Cardiac muscle cell (in vitro differentiated cells and primary cell): ENCODE data around the gene CANT1. TPM values are rescaled to one million over a fixed set of nuclear protein-coding genes. Genes with fewer than 3 reads are reported as not detected.
"Not testable (repeated sequence)": the region's sequence is repeated elsewhere in the genome, so short reads cannot be mapped to it uniquely, and the experiment has no call there.

Experiments used
- DNase-seq, 2 donors: peaks; one replicate each; pipeline versions ENCODE4 v3.0.0 to v3.0.0-alpha.2; 2010 to 2017; ENCODE audit warnings: low read depth in 1 of 2, low spot score in 1 of 2
- H3K27ac ChIP-seq: fragments of 200-600 bp; sonication (generic); 2 replicates; pipeline ENCODE4 v1.5.1; 2016
- H3K27me3 ChIP-seq: fragments of 200-600 bp; sonication (generic); 2 replicates; pipeline ENCODE4 v1.6.0; 2016; ENCODE audit warnings: control low read depth
- H3K36me3 ChIP-seq: fragments of 200-600 bp; sonication (generic); 2 replicates; pipeline ENCODE4 v1.5.1; 2016; ENCODE audit warnings: control low read depth
- H3K4me1 ChIP-seq: fragments of 200-600 bp; sonication (generic); 2 replicates; pipeline ENCODE4 v1.8.1; 2017; ENCODE audit warnings: low read depth, mild to moderate bottlenecking, mixed run types
- H3K4me3 ChIP-seq: fragments of 200-600 bp; sonication (generic); 2 replicates; pipeline ENCODE4 v1.5.1; 2016; ENCODE audit warnings: mild to moderate bottlenecking
- H3K9me3 ChIP-seq: fragments of 200-600 bp; sonication (generic); 2 replicates; pipeline ENCODE4 v1.5.1; 2017; ENCODE audit warnings: low read depth, mild to moderate bottlenecking, control low read depth
- polyA plus RNA-seq: library from polyadenylated mRNA; unstranded; fragments of >200 nt; fragmentation: Nextera tagmentation; extraction: Ambion mirVana; gene quantifications from 2 replicates; pipeline ENCODE4 v1.2.1, GENCODE V29; 2016
- total RNA-seq: library from RNA; depleted of rRNA; stranded (reverse); fragments of >200 nt; gene quantifications from 2 replicates; pipeline ENCODE4 v1.2.3, GENCODE V29; 2016
- TF ChIP-seq, protein P1 (sequence below): IDR thresholded peaks from 2 replicates; pipeline ENCODE4 v1.5.1; 2012; ENCODE audit warnings: low read depth, mild to moderate bottlenecking, low read length

CANT1 gene
- total and polyA plus RNA-seq, 2 experiments from 2014 or later: 33.6 to 55.3 TPM

DNA sequence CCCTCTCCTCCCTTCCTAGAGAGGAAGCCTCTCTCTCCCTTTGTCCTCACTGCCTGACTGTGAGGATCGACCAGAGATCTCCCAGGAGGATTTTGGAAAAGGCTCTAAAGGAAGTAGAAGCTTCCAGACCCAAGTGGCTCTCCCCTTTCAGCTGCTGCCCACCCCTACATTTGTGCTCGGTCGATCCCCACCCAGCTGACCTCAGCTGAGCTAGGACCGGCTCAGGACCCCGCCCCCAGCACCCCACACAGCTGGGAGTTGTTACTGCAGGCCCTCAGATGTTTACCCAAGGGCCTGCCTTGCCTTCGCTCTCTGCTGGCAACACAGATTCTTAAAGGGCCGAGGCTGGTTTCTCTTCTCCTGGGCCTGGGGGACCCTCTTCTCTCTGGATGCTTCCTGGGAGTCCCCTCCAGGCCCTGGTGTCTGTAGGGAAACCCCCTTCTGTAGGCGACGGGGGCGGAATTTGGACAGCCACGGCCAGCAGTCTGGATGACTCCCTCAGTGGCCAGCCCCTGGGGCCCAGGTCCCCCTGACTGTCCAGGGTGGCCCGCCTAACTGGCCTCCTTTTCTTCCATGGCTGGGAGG, 57.5 kb downstream of the CANT1 start:
- no peaks in the 10 kb centered on the region for H3K27me3 ChIP-seq
- peak in 1 of 2 donors; percentile 47 for DNase-seq
- TF ChIP-seq, protein P1, sequence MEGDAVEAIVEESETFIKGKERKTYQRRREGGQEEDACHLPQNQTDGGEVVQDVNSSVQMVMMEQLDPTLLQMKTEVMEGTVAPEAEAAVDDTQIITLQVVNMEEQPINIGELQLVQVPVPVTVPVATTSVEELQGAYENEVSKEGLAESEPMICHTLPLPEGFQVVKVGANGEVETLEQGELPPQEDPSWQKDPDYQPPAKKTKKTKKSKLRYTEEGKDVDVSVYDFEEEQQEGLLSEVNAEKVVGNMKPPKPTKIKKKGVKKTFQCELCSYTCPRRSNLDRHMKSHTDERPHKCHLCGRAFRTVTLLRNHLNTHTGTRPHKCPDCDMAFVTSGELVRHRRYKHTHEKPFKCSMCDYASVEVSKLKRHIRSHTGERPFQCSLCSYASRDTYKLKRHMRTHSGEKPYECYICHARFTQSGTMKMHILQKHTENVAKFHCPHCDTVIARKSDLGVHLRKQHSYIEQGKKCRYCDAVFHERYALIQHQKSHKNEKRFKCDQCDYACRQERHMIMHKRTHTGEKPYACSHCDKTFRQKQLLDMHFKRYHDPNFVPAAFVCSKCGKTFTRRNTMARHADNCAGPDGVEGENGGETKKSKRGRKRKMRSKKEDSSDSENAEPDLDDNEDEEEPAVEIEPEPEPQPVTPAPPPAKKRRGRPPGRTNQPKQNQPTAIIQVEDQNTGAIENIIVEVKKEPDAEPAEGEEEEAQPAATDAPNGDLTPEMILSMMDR: no peak
- no peaks in the 10 kb centered on the region for H3K4me1 ChIP-seq
- H3K36me3 ChIP-seq: no peaks in the 10 kb centered on the region
- H3K4me3 ChIP-seq: no peak overlapping the region
- H3K27ac ChIP-seq: no peak overlapping the region
- no peaks in the 10 kb centered on the region for H3K9me3 ChIP-seq

DNA sequence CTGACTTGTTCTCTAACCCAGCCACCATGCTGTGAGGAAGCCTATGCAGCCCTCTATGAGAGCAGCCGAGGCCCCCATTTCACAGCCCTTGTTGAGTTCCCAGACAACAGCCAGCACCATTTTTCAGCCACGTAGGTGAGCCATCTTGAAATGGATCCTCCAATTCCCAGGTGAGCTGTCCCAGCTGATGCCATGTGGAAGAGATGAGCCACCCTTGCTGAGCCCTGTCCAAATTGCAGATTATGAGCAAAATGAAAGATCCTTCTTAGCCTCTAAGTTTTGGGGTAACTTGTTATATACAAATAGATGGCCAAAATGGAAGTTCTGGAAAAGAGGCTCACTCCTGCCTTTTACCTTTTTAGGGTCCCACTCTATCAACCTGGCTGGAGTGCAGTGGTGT, 58.7 kb downstream of the CANT1 start:
- no peaks in the 10 kb centered on the region for H3K36me3 ChIP-seq
- TF ChIP-seq, protein P1: no peak
- no peaks in the 10 kb centered on the region for H3K27me3 ChIP-seq
- H3K27ac ChIP-seq: no peak overlapping the region
- H3K9me3 ChIP-seq: no peaks in the 10 kb centered on the region
- no peak for DNase-seq
- H3K4me3 ChIP-seq: no peak overlapping the region
- no peaks in the 10 kb centered on the region for H3K4me1 ChIP-seq

DNA sequence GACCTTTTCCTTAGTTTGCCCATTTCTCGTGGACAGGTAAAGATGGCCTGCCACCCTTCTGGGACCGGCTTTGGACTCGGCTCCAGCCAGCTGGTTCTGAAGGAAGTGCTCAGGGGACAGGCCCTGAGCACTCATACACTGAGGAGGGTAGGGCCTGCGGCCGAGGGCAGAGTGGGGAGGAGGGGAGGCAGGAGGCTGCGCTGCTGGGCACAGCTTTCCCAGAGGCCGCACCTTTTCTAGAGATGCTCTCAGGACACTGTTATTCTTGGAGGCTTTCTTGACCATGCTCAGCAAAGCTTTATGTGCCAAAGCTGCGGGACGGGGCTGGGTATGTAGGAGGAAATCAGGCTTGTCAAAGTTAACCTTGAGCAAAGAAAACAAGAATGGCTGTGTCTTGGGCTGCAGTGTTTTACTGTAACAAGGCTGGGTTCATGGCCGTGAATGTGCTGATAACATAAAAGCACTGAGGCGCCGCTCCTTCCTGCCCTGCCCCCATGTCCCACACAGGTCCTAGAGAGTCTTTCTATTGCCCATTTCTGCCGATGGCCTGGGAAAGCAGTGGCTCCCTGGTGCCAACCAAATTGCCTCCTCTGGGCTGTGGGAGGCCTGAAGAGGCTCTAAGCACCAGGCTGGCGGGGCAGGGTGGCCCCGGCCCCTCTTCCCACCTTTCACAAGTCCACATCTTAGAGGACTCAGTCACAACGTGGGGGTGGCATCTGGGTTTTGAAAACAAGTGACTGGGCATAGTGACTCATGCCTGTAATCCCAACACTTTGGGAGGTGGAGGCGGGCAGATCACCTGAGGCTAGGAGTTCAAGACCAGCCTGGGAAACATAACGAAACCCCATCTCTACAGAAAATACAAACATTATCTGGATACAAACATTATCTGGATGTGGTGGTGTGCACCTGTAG, 62.1 kb downstream of the CANT1 start:
- no peaks in the 10 kb centered on the region for H3K4me1 ChIP-seq
- DNase-seq: peak in 1 of 2 donors; percentile 43
- H3K27me3 ChIP-seq: no peaks in the 10 kb centered on the region
- peak overlapping the region; percentile 10 for H3K27ac ChIP-seq
- H3K4me3 ChIP-seq: no peak overlapping the region
- no peaks in the 10 kb centered on the region for H3K36me3 ChIP-seq
- H3K9me3 ChIP-seq: no peaks in the 10 kb centered on the region
- TF ChIP-seq, protein P1: no peak

DNA sequence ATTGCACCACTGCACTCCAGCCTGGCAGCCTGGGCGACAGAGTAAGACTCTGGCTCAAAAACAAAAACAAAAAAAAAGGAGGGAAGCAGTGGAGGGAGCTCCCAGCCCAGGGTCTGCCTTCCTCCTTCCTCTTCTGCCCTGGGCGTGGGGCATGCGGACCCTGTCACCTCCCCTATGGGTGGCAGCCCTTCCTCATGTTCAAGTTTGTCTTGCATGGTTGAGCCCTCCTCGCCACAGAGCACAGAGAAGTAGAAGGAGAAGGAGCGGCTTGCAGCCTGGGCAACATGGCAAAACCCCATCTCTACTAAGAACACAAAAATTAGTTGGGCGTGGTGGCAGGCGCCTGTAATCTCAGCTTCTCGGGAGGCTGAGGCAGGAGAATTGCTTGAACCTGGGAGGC, 62.9 kb downstream of the CANT1 start:
- H3K4me1 ChIP-seq: no peaks in the 10 kb centered on the region
- H3K27me3 ChIP-seq: no peaks in the 10 kb centered on the region
- H3K9me3 ChIP-seq: no peaks in the 10 kb centered on the region
- no peak for DNase-seq
- no peaks in the 10 kb centered on the region for H3K36me3 ChIP-seq
- TF ChIP-seq, protein P1: no peak
- no peak overlapping the region for H3K4me3 ChIP-seq
- no peak overlapping the region for H3K27ac ChIP-seq

DNA sequence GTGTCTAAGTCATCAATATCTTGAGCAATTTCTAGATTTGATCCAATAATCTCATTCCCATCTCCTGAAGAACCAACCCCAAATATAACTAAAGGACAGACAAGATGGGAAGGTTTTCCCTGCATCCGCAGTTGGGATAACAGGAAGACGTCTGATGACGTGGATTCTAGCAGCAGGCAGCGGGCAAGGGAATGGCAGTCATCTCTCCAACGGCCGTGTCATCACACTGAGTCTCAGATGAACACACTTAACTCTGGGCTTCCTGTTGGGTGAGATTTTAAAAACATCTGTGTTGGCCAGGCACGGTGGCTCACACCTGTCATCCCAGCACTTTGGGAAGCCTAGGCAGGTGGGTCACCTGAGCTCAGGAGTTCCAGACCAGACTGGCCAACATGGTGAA, 63.4 kb downstream of the CANT1 start:
- no peaks in the 10 kb centered on the region for H3K27me3 ChIP-seq
- H3K36me3 ChIP-seq: no peaks in the 10 kb centered on the region
- no peaks in the 10 kb centered on the region for H3K4me1 ChIP-seq
- H3K27ac ChIP-seq: no peak overlapping the region
- TF ChIP-seq, protein P1: no peak
- DNase-seq: no peak
- H3K9me3 ChIP-seq: no peaks in the 10 kb centered on the region
- no peak overlapping the region for H3K4me3 ChIP-seq

DNA sequence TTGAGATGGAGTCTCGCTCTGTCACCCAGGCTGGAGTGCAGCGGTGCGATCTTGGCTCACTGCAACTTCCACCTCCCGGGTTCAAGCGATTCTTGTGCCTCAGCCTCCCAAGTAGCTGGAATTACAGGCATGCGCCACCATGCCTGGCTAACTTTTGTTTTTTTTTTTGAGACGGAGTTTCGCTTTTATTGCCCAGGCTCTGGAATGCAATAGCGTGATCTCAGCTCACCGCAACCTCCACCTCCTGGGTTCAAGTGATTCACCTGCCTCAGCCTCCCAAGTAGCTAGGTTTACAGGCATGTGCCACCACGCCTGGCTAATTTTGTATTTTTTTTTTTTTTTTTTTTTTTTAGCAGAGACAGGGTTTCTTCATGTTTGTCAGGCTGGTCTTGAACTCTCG, 64.1 kb downstream of the CANT1 start:
- not testable (repeated sequence) for H3K27ac ChIP-seq, H3K36me3 ChIP-seq, H3K27me3 ChIP-seq, H3K9me3 ChIP-seq, DNase-seq, H3K4me1 ChIP-seq, H3K4me3 ChIP-seq
